Suppressor macrophage treated with lipopolysaccharide for 4 hours (primary cell): ENCODE data around the gene REEP1.
"Not testable (repeated sequence)": the region's sequence is repeated elsewhere in the genome, so short reads cannot be mapped to it uniquely, and the experiment has no call there.

Experiments used
- DNase-seq: peaks from one replicate; pipeline ENCODE4 v3.0.0-alpha.2; 2020

REEP1 gene

DNA sequence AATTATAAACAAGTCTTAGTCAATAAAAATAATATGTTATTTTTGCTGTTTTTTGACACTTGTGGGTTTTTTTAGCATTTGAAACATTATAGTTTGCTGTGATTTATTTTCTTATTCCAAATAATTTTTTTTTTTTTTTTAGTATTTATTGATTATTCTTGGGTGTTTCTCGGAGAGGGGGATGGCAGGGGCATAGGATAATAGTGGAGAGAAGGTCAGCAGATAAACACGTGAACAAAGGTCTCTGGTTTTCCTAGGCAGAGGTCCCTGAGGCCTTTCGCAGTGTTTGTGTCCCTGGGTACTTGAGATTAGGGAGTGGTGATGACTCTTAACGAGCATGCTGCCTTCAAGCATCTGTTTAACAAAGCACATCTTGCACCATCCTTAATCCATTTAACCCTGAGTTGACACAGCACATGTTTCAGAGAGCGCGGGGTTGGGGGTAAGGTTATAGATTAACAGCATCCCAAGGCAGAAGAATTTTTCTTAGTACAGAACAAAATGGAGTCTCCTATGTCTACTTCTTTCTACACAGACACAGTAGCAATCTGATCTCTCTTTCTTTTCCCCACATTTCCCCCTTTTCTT lies 8.5 kb upstream of the REEP1 start:
- DNase-seq, result not testable (repeated sequence)

- DNase-seq, result no peak
These were observed 7.0 kb upstream of the REEP1 start for GRCh38 chr2:86344404-86344803.

GRCh38 chr2:86342488-86342887 lies 5.1 kb upstream of the REEP1 start:
- DNase-seq, result no peak

DNA sequence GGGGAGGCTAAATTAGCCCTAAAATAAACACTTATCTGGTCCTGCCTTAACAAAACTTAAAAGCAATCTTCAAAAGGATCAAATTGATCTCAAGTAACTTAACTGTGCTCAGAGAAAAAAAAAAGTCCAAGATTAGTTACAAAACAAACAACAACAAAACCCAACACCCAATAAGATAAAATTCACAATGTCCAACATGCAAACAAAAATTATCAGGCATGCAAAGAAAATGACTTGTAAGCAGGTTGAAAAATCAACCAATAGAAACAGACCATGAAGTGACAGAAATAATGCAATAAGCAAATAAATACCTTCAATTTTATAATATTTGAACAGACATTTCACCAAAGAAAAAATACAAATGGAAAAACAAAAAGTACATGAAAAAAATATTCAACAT lies 4.0 kb upstream of the REEP1 start:
- DNase-seq, result no peak

DNA sequence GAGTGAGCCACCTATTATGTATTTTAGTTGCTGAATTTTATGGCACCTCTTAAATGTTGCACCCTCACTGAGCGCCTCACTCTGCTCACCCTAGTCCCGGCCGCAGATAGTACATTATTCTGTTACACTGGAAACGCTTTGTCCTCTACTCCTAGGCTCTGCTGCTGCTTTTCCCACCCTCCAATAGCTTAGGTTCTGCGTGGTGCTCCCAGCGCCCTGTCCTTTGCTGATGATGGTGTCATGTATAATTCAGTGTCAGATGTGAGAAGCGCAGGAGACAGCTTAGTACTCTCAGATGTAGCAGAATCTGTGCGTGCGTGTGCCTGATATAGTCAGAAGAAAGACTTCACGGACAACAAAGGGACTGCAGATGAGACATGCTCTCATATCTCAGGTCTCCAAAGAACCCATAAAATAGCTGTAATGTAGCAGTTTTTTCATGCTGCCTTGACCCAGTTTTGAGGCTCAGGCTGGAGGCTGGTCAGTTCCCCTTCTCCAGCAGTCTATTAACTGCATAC lies 1.4 kb upstream of the REEP1 start:
- DNase-seq, result no peak

DNA sequence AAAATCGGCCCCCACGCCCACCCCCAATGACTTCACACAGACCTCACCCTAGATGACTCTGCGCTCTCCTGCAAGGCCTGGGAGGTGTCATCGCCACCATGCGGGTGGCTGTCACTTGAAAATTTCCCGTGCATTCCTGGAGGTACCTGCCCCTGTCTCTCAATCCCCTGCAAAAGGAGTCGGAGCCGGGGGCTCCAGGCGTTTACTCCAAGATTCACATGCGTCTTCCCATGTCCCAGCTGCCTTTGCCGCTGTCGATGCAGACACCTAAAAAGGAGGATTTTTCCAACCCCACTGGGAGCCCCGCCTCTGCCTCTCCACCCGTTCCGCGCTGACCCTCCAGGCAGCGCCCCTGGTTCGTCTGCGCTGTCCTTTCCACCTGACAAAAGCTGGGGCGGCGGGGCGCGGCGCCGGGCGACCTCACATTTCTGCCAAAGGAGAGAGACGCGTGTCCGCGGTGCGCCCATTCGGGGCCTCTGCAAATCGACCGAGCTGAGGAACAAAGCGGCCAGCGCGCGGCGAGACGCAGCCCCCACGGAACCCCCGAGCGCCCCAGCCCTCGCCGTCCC lies 667 bp downstream of the REEP1 start:
- peak; percentile 50 for DNase-seq

DNA sequence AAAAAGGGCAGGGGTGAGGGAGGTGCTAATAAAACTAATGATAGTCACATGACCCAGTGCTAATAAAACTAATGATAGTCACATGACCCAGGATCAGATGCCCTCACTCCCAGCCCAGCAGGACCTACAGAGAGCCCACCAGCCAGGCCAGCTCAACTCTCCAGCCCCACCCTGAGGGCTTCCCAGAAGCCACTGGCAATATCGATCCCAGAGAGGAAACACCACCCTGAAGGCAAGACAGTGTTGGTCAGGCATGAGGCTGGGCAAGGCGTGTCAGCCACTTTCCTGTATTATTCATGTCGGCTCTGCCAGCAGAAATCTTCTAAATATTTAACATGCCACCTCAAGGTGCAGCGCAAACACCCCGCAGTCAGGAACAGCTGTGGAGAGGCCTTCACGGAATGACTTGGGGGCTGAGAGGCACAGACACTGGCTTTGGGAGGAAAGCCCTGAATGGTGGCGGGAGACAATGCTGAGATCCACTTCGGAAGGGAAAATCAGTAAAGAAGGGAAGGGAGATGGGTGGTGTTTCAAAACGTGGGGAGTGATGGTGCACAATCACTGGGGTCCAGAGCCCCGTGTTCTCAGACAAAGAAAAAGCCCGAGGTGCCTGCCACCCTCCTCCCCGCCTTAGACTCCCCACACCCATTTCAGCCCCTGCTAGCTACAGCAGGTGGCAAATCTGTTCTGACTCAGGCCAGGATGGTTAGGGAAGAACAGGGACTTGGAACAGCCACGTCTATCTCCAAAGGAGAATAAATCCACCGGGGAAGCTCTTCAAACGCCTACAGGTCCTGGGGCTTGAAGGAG lies 1.4 kb downstream of the REEP1 start:
- no peak for DNase-seq

DNA sequence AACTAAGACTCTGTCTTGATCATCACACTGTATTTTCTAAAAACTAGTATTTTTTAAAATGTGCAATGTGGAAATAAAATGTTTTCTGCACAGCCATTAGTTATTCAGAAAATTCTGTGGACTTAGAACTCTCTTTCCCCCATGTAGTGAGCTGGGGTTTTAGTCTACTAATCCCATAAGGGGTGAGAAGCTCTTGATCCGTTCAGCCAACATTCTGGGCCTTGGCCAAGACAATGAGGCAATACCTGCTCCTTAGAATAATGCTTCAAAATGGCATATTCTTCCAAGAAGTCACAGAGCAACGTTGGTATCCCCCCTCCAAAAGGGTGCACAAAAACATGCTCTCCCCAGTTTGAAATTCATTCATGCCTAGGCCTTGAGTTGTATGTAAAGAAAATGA lies 4.0 kb downstream of the REEP1 start:
- DNase-seq, result no peak

DNA sequence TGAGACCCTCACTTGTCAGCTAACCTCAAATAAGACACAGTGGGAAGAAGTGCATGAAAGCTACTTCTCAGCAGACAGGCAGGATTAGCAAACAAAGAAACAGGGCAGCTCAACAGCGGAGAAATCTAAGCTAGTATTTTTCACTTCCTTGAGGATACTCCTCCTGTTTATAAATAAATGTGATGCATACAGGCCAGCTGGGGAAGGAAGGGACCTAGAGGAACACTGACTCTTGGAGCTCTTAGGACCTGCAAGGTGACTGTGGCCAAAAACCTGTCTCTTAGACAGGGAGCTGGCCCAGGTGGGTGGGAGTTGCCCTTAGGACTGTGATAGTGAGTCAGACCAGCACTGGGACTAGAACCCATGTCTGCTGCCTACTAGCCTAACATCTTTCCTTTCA lies 4.8 kb downstream of the REEP1 start:
- DNase-seq, result no peak

DNA sequence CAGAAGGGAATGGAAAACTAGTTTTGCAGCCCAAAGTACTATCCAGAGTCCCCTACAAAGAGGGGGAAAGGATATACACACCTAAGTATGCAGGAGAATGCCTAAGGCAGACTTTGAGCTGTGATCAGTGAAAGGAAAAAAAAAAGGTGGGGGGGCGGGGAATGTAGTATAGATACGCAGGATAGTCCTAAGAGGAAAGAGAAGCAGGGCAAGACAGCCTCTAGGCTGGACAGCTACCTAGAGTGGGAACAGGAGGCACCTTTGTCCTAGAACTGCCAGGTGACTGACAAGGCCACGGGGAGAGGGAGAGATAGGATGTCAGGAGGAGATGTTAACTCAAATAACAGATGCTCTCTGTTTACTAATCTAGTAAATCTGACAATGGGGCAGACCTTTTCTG lies 6.0 kb downstream of the REEP1 start:
- DNase-seq, result no peak

GRCh38 chr2:86330001-86330400 lies 7.4 kb downstream of the REEP1 start:
- peak; percentile 50 for DNase-seq

GRCh38 chr2:86323273-86324021 lies 14.0 kb downstream of the REEP1 start:
- DNase-seq, result no peak

DNA sequence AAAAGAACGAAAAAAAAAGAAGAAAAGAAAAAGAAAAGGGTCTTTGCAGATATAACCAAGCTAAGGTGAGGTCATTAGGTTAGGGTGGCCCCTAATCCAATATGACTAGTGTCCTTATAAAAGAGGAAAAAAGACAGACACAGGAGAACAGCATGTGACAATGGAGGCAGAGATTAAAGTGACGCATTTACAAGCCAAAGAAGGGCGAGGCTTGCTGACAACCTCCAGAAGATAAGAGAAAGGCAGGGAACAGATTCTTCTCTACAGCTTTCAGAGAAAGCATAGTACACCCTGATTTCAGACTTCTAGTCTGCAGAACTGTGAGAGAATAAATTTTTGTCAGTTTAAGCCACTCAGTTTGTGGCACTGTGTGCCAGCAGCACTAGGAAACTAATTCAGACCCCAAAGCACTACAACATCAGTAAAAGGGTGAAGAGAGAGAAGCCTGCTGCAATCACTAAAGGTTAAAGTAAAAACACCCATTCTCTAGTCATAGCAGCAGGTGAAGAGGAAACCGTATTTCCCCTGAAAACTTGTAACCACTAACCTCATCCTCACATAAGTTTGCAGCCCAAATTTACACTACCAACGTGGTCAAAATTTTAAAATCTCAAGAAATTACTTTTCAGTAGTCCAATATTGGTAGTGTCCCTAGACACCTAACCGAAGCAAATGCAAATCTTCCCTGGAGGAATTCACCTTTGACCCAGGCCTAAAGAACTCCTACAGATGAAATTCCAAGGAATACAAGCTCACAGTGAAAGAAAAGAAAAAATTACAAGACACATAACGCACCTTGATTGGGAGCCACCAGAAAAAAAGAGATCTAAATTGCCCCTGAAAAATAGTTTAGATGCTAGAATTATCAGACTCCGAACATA lies 17.5 kb downstream of the REEP1 start:
- DNase-seq, result no peak

DNA sequence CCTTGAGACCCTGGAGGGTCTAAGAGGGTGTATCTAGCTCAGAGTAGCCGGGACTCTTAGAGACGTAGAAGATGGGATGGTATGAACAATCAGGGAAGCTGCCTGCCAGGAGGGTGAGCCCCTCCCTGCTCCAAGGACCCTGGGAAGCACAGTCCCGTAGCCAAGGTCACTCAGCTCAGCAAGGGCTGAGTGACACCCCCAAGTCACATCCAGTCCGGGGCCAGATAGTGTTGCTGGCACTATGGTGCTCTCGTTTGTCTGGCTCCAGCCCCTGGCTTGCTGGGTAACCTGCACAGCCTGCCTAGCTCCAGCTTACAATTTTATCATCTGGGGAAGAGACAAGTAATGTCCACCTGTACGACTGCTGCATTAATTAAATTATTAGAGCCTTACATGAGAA lies 22.3 kb downstream of the REEP1 start:
- DNase-seq, result no peak

DNA sequence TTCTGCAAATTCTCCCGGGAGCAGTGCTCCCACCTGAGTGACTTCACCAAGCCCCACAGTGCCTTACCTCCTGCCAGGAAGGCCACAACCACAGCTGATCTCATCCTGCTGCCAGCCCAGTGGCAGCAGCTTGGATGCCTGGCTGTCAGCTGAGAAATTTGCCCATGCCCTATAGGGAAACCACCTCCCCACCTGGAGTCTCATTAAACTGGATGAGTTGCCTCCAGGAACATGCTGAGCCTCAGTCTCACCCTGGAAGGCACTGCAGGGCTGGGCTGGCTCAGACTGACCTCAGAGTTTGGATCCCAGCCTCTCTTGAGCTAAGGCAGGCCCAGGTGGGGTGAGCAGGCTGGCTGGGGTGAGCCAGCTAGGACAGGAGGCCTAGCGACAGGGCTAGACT lies 23.3 kb downstream of the REEP1 start:
- DNase-seq, result no peak

- no peak for DNase-seq
These were observed 24.1 kb downstream of the REEP1 start for GRCh38 chr2:86313341-86313740.

DNA sequence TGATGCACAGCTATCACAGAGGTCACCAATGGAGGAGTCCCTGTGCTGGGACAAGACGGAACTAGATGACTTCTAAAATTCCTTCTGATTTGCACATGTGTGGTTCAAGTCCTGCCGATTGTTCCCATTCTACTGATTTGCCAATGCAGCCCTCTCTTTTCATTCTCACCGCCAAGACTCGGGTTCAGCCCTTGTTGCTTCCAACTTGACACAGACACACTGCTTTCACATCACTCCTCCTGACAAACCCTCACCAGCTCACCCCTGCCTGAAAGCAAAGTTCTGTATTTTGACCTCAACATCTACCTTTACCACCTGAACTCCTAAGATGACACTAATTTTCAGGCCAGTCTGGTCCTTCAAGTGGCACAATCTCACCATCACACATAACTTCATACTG lies 25.5 kb downstream of the REEP1 start:
- no peak for DNase-seq

- DNase-seq, result no peak
These were observed 27.5 kb downstream of the REEP1 start for GRCh38 chr2:86309966-86310365.

GRCh38 chr2:86308984-86309695 lies 28.3 kb downstream of the REEP1 start:
- DNase-seq, result no peak

DNA sequence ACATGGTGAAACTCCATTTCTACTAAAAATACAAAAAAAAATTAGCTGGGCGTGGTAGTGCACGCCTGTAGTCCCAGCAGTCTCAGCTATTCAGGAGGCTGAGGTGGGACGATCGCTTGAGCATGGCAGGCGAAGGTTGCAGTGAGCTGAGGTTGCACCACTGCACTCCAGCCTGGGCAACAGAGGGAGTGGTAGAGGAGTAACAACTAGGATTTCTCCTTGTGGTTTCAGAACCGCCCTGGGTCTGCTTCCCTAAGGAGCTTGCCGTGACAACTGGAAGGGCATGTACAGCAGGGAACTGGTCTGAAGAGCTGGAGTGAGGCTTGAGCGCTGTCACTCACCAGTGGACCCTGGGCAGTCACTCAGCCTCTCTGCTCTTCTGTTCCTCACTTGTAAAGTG lies 29.1 kb downstream of the REEP1 start:
- DNase-seq, result no peak

GRCh38 chr2:86307431-86307830 lies 30.0 kb downstream of the REEP1 start:
- no peak for DNase-seq

GRCh38 chr2:86305915-86306254 lies 31.5 kb downstream of the REEP1 start:
- no peak for DNase-seq
